GM15510 (cell line): Measurements from ENCODE around the gene DAD1.

Experiments used
- POLR2A ChIP-seq: IDR thresholded peaks from 3 replicates; pipeline ENCODE4 v1.6.1; 2011; ENCODE audit warnings: borderline replicate concordance; ENCODE audit not compliant: insufficient read length; ENCODE audit errors: extremely low read depth

DAD1 gene

DNA sequence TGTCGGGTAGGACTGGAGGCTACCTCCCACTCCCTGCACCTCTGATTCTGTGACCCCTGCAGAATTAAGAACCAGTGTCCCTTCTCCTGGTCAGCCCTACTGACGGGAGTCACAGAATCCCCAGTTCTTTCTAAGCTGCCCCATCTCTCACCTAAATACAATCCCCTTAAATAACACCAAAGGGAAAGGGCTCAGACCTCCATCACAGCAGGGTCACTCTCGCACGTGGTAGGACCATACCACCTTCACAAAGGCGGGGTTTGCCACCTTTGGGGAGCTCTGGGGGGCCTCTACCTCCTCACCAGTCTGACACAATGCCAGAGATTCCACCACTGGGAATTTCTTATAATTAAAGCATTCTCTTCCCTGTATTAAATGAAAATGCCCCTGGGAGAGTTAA, 35.6 kb downstream of the DAD1 start:
- TF ChIP-seq POLR2A, result no peak

DNA sequence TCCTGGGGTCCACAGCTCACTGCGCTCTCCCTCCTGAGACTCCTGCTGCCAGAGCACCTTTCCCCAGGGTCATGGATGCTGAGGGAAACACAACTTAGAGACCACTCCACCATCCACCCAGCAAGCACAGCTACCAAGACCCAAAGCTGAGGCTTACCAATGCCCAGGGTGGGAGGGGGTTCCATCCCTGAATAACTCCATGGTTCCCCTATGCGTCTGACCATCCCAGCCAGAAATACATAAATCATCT, 36.3 kb downstream of the DAD1 start:
- TF ChIP-seq POLR2A, result no peak

DNA sequence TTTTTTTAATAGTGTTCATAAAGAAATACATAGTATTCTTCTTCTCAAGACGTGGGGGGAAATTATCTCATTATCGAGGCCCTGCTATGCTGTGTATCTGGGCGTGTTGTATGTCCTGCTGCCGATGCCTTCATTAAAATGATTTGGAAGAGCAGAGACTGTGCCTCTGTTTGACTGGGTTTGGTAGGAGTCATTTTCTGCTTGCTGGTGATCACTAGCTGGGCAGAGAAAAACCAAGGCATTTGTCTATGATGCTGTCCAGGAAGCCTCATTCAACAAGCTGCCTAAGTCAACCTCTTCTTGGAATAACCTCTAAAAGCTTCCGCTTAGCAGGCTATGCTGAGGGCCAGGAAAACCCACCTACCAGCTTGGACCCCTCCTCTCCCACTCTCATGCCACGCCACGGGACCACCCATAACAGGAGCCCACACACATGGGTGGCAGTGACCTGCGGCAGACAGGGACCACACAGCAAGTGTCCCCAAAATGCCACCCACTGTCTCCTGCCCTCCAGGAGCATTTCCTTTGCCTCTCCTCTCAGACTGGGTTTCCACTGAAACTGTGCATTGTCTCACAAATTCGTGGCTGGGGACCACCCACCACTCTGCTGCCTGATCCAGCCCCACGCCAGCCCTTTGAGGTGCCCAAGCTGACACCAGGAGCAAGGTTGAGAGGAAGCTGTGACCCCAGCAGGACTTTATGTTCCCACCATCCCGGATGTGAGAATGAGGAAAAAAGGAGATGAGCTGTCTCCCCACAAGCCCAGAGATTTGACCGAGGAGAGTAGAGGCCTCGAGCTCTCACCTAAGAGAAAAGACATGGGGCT, 36.8 kb downstream of the DAD1 start:
- no peak for TF ChIP-seq POLR2A

DNA sequence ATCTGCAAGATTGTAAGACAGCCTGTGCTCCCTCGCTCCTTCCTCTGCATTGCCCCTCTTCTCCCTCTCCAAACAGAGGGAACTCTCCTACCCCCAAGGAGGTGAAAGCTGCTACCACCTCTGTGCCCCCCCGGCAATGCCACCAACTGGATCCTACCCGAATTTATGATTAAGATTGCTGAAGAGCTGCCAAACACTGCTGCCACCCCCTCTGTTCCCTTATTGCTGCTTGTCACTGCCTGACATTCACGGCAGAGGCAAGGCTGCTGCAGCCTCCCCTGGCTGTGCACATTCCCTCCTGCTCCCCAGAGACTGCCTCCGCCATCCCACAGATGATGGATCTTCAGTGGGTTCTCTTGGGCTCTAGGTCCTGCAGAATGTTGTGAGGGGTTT, 37.4 kb downstream of the DAD1 start:
- TF ChIP-seq POLR2A, result no peak

DNA sequence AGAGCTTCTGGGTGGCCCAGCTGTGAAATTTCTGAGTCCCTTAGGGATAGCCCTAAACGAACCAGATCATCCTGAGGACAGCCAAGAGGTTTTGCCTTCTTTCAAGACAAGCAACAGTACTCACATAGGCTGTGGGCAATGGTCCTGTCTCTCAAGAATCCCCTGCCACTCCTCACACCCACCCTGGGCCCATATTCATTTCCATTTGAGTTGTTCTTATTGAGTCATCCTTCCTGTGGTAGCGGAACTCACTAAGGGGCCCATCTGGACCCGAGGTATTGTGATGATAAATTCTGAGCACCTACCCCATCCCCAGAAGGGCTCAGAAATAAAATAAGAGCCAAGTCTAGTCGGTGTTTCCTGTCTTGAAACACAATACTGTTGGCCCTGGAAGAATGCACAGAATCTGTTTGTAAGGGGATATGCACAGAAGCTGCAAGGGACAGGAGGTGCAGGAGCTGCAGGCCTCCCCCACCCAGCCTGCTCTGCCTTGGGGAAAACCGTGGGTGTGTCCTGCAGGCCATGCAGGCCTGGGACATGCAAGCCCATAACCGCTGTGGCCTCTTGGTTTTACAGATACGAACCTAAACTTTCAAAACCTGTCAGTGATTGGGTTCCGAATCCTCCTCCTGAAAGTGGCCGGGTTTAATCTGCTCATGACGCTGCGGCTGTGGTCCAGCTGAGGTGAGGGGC, 38.9 kb downstream of the DAD1 start:
- TF ChIP-seq POLR2A, result peak; percentile 34

DNA sequence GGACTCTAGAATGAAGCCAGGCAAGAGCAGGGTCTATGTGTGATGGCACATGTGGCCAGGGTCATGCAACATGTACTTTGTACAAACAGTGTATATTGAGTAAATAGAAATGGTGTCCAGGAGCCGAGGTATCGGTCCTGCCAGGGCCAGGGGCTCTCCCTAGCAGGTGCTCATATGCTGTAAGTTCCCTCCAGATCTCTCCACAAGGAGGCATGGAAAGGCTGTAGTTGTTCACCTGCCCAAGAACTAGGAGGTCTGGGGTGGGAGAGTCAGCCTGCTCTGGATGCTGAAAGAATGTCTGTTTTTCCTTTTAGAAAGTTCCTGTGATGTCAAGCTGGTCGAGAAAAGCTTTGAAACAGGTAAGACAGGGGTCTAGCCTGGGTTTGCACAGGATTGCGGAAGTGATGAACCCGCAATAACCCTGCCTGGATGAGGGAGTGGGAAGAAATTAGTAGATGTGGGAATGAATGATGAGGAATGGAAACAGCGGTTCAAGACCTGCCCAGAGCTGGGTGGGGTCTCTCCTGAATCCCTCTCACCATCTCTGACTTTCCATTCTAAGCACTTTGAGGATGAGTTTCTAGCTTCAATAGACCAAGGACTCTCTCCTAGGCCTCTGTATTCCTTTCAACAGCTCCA, 39.6 kb downstream of the DAD1 start:
- TF ChIP-seq POLR2A, result no peak

DNA sequence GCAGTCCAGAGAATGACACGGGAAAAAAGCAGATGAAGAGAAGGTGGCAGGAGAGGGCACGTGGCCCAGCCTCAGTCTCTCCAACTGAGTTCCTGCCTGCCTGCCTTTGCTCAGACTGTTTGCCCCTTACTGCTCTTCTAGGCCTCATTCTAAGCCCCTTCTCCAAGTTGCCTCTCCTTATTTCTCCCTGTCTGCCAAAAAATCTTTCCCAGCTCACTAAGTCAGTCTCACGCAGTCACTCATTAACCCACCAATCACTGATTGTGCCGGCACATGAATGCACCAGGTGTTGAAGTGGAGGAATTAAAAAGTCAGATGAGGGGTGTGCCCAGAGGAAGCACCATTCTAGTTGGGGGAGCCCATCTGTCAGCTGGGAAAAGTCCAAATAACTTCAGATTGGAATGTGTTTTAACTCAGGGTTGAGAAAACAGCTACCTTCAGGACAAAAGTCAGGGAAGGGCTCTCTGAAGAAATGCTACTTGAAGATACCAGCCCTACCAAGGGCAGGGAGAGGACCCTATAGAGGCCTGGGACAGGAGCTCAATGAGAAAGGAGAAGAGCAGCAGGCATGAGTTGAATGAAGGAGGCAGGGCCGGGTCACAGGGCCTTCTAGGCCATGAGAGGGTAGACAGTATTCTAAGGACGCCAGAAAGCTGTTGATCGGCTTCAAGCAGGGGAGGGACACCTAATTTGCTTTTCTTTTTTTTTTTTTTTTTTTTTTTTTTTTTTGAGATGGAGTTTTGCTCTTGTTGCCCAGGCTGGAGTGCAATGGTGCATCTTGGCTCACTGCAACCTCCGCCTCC, 40.9 kb downstream of the DAD1 start:
- no peak for TF ChIP-seq POLR2A

DNA sequence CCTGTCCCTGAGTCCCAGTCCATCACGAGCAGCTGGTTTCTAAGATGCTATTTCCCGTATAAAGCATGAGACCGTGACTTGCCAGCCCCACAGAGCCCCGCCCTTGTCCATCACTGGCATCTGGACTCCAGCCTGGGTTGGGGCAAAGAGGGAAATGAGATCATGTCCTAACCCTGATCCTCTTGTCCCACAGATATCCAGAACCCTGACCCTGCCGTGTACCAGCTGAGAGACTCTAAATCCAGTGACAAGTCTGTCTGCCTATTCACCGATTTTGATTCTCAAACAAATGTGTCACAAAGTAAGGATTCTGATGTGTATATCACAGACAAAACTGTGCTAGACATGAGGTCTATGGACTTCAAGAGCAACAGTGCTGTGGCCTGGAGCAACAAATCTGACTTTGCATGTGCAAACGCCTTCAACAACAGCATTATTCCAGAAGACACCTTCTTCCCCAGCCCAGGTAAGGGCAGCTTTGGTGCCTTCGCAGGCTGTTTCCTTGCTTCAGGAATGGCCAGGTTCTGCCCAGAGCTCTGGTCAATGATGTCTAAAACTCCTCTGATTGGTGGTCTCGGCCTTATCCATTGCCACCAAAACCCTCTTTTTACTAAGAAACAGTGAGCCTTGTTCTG, 41.6 kb downstream of the DAD1 start:
- TF ChIP-seq POLR2A, result no peak

DNA sequence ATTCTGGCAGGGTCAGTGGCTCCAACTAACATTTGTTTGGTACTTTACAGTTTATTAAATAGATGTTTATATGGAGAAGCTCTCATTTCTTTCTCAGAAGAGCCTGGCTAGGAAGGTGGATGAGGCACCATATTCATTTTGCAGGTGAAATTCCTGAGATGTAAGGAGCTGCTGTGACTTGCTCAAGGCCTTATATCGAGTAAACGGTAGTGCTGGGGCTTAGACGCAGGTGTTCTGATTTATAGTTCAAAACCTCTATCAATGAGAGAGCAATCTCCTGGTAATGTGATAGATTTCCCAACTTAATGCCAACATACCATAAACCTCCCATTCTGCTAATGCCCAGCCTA, 42.3 kb downstream of the DAD1 start:
- TF ChIP-seq POLR2A, result no peak

DNA sequence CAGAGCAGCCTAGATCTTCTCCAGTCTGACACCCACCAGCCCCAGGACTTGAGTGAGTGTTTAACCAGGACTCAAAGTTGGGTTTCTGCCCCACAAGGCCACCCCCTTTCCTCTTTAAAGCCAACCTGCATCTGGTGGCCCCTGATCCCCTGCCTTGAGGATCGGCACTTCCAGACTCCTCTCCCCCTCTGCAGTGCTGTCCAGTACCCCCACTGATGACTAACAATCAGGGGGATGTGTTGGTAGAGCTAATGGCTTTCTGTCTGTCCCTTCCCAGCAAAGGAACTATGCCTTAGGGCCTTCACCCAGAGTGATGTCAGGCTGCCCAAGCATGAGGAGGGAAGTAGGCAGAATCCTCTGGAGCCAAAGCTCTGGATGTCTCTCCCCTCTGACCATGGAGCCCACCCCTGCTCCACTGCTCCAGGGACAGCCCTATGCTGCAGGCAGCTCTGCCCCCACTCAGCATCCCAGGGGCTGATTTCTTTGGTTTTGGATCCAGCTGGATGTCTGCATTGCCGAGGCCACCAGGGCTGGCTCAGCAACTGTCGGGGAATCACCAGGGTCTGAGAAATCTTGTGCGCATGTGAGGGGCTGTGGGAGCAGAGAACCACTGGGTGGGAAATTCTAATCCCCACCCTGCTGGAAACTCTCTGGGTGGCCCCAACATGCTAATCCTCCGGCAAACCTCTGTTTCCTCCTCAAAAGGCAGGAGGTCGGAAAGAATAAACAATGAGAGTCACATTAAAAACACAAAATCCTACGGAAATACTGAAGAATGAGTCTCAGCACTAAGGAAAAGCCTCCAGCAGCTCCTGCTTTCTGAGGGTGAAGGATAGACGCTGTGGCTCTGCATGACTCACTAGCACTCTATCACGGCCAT, 42.9 kb downstream of the DAD1 start:
- TF ChIP-seq POLR2A, result no peak

DNA sequence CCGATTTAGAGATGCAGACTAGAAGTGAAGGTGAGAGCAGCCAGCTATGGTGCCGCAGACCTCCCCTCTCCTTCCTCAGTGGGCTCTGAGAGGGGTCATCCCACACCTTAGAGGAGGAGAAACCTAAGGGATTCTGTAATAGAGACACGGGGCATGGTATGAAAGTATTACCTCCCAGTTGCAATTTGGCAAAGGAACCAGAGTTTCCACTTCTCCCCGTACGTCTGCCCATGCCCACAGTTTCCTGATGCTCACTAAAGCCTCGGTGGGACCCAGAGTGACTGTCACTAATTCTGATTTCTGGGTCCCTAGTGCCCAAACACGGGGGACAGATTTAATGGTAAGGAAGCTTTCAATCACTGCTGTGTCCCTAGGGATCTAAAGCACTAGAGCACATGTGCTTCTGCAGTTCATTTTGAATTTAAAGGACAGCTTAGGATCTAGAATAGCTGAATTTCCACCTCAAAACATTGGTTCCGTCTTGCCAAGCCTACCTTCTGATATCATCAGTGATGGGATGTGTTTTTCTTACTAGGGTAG, 44.1 kb downstream of the DAD1 start:
- TF ChIP-seq POLR2A, result no peak

DNA sequence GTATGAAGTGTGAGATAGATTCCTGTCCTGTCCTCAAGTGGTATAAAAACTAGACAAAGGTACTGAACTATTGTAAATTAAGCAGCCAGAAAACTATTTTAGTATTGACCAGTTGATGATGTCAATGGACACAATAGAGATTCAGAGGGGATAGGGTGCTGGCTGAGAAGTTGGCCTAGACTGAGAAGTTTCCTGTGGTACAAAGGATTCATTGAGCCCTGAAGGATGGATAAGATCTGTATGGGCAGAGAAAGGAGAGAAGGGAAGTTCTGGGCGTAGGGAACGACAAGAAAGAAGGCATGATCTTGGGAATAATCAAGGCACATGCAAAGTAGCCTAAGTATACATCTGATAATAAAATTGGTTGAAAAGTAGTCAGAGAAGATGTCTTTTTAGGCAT, 44.6 kb downstream of the DAD1 start:
- TF ChIP-seq POLR2A, result no peak

DNA sequence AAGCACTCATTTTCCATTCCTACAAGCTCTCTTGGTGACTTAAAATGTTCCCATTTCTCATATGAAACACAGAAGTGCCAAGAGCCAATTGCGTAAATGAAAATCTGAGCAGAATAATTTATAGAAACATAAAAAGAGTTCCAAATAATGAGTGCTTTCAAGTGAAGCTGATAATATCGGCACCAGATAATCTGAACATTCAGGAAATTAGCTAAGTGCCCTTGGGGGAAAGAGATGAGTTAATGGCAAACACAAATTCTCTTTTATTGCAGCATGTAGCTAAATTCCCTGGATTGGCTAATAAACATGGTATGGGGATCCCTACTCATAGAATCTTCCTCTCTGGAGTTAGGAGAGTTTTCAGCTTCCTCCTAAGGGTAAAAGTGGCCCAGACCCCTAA, 46.7 kb downstream of the DAD1 start:
- no peak for TF ChIP-seq POLR2A

DNA sequence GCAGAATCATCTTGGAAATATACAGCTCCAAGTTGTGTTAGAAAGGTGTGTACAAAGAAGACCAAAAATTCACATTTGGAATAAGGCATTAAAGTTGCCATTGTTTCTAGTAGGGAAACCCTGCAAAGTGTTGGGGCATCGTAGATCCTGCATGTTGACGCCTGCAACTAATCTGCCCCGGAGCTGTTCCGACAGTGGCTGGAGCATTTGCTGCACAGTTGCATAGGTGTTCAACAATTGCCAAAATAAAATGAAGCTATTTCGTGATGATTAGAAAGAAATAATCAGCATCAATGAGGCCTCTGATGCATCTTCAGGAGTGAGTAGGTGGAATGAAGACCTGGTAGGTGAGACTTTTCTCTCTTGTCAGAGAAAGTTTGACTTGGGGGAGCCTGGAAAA, 47.3 kb downstream of the DAD1 start:
- no peak for TF ChIP-seq POLR2A
